Measurements from ENCODE around the gene NDST1. TPM values are rescaled to one million over a fixed set of nuclear protein-coding genes. Genes with fewer than 3 reads are reported as not detected.

NDST1 gene
- total RNA-seq, 4 donors from 2014 or later = 94.6 to 157 (median 134) TPM

GRCh38 chr5:150562832-150563231 is 54.9 kb downstream of the NDST1 start:
- H3K27ac ChIP-seq = no peak overlapping the region

GRCh38 chr5:150565868-150566267 is 57.9 kb downstream of the NDST1 start:
- H3K4me1 ChIP-seq = peaks cover 3% of the 10 kb centered on the region
- DNase-seq (ENCODE audit: low spot score in 2 of 2) = no peak
- no peaks in the 10 kb centered on the region for H3K27me3 ChIP-seq
- H3K36me3 ChIP-seq = no peaks in the 10 kb centered on the region
- no peak overlapping the region for H3K4me3 ChIP-seq
- TF ChIP-seq POLR2A (IDR thresholded peaks at IDR 0.05) (no peak), EP300 (IDR thresholded peaks at IDR 0.05) (no peak), POLR2AphosphoS5 (IDR thresholded peaks at IDR 0.05) (no peak), CTCF (IDR thresholded peaks at IDR 0.05) (no peak)
- no peak overlapping the region for H3K27ac ChIP-seq
- no peaks in the 10 kb centered on the region for H3K9me3 ChIP-seq
- 92% methylated on average over 1 of the region's 1 CpG for WGBS

More at GRCh38 chr5:150562832-150563231, 54.9 kb downstream of the NDST1 start:
- Histone ChIP-seq H3K4me3 (no peak overlapping the region), H3K36me3 (no peaks in the 10 kb centered on the region), H3K9me3 (no peaks in the 10 kb centered on the region), H3K4me1 (peaks cover 10% of the 10 kb centered on the region), H3K27me3 (no peaks in the 10 kb centered on the region)
- WGBS = 58% methylated on average over 2 of the region's 2 CpGs
- no peak for DNase-seq (ENCODE audit: low spot score in 2 of 2)
- TF ChIP-seq POLR2A (IDR thresholded peaks at IDR 0.05) = no peak
- peak in 1 of 2 donors; percentile 4 for TF ChIP-seq CTCF (IDR thresholded peaks at IDR 0.05)

- whole genome bisulfite sequencing = 74% methylated on average over 3 of the region's 3 CpGs
- Histone ChIP-seq H3K4me1 (no peaks in the 10 kb centered on the region), H3K4me3 (no peak overlapping the region), H3K27ac (no peak overlapping the region), H3K9me3 (no peaks in the 10 kb centered on the region), H3K36me3 (no peaks in the 10 kb centered on the region), H3K27me3 (no peaks in the 10 kb centered on the region)
- no peak for DNase-seq (ENCODE audit: low spot score in 2 of 2)
- TF ChIP-seq POLR2AphosphoS5 (IDR thresholded peaks at IDR 0.05) = no peak
- TF ChIP-seq POLR2A (IDR thresholded peaks at IDR 0.05) = no peak
- no peak for TF ChIP-seq EP300 (IDR thresholded peaks at IDR 0.05)
- no peak for TF ChIP-seq CTCF (IDR thresholded peaks at IDR 0.05)
Observed at GRCh38 chr5:150567031-150567717, 59.2 kb downstream of the NDST1 start.

GRCh38 chr5:150568663-150569062 is 60.7 kb downstream of the NDST1 start:
- no peaks in the 10 kb centered on the region for H3K36me3 ChIP-seq
- no peaks in the 10 kb centered on the region for H3K9me3 ChIP-seq
- no peak overlapping the region for H3K4me3 ChIP-seq
- DNase-seq (ENCODE audit: low spot score in 2 of 2) = peak in 1 of 2 donors; percentile 31
- no peak overlapping the region for H3K27ac ChIP-seq
- H3K4me1 ChIP-seq = no peaks in the 10 kb centered on the region
- H3K27me3 ChIP-seq = no peaks in the 10 kb centered on the region
- TF ChIP-seq POLR2AphosphoS5 (IDR thresholded peaks at IDR 0.05) (no peak), CTCF (IDR thresholded peaks at IDR 0.05) (no peak), POLR2A (IDR thresholded peaks at IDR 0.05) (no peak), EP300 (IDR thresholded peaks at IDR 0.05) (no peak)

GRCh38 chr5:150570333-150570732 is 62.4 kb downstream of the NDST1 start:
- WGBS = 87% methylated on average over 6 of the region's 7 CpGs

More at GRCh38 chr5:150570333-150570732, 62.4 kb downstream of the NDST1 start:
- H3K27me3 ChIP-seq = no peaks in the 10 kb centered on the region
- H3K9me3 ChIP-seq = no peaks in the 10 kb centered on the region
- no peaks in the 10 kb centered on the region for H3K36me3 ChIP-seq
- H3K4me1 ChIP-seq = no peaks in the 10 kb centered on the region
- H3K4me3 ChIP-seq = no peak overlapping the region
- no peak overlapping the region for H3K27ac ChIP-seq
- DNase-seq (ENCODE audit: low spot score in 2 of 2) = peak in 1 of 2 donors; percentile 46
- TF ChIP-seq EP300 (IDR thresholded peaks at IDR 0.05) = no peak
- no peak for TF ChIP-seq POLR2A (IDR thresholded peaks at IDR 0.05)
- TF ChIP-seq CTCF (IDR thresholded peaks at IDR 0.05) = no peak
- TF ChIP-seq POLR2AphosphoS5 (IDR thresholded peaks at IDR 0.05) = no peak
